UCSD-AML1 (cell line): Measurements from ENCODE around the gene PPP2R3B.
"Not testable (repeated sequence)": the region's sequence is repeated elsewhere in the genome, so short reads cannot be mapped to it uniquely, and the experiment has no call there.

Source experiments
- DNase-seq: peaks from one replicate; lab custom pipeline; 2025; ENCODE audit not compliant: unreplicated experiment; lab: John Stamatoyannopoulos, UW

The PPP2R3B gene, protein sequence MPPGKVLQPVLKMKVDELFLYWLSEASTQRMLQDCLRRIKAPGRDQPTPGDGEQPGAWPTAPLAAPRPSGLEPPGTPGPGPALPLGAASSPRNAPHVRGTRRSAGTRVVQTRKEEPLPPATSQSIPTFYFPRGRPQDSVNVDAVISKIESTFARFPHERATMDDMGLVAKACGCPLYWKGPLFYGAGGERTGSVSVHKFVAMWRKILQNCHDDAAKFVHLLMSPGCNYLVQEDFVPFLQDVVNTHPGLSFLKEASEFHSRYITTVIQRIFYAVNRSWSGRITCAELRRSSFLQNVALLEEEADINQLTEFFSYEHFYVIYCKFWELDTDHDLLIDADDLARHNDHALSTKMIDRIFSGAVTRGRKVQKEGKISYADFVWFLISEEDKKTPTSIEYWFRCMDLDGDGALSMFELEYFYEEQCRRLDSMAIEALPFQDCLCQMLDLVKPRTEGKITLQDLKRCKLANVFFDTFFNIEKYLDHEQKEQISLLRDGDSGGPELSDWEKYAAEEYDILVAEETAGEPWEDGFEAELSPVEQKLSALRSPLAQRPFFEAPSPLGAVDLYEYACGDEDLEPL

DNA sequence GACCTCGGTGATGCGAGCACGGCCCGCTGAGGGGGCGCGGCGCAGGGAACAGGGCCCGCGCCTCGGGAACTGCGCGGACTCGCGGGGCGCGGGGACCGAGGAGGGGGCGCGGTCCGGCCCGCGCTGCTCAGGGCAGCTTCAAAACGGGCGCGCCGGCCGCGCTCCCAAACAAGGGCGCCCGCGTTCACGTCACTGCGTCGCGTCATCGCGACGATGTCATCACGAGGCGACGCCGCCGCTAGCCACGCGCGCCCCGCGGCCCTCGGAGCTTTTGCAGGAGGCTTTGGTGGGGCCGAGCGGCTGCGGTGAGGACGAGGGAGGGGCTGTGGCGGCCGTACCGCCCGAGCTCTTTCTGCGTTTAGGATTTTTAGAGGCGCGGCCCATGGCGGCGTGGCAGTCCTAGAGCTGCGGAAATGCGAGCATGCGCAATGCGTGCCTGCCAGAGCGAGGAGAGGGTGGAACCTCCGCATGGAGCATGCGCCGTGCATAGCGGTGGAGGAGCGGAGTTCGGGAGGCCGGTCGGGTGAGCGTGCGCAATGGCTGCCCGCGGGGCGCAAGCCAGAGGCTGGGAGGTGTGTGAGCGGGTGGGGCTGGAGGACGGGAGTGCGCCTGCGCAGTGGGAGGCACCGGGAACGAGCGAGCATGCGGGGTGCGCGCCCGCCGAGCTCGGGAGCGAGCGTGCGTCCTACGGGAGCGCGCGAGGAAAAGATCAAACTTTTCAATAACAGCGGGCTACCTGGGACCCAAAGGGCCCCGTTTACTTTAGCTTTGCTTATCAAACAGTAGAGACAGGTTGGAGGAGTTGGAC is at the start of gene PPP2R3B:
PPP2R3B (minus strand) TSS at position 140 of the 808 bp plus-strand sequence. CDS start 216 bp downstream, outside the sequence.
- no peak for DNase-seq

DNA sequence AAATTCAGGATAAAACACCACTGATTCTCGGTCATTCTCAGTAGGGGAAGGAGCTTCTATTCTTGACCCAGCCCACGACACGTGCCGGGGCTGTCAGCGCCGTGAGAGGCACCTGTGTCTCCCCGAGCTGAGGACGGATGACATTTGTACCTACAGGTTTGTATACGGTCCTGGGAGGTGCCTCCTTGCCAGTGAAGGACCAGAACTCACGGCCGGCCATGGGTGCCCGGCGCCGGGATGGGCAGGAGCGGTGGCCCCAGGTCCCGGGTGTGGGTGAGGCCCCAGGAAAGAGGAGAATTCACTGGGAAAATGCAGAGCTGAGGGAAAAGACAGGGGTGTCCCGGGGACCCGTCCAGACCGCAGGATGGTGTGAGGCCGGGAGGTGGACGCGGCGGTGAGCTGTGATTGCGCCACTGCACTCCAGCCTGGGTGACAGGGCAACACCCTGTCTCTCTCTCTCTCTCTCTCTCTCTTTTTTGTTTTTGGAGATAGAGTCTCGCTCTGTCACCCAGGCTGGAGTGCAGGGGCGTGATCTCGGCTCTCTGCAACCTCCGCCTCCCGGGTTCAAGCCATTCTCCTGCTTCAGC is 48.9 kb upstream of the PPP2R3B start:
- DNase-seq = no peak

DNA sequence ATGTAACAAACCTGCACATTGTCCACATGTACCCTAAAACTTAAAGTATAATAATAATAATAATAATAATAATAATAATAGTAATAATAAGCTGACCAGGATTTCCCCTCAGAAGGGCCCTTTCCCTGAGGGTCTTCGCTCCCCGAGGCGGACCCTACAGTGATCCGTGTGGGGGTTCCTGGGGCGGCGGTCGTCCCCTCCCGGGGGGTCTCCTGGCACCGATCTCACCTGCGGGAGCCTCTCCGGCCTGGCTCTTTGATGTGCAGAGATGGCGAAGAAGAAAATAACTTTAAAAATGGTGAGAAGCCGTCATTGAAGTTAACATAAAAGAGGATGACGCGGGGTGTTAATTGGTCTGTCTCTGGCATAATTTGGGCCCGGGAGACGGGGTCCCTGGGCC is 48.2 kb upstream of the PPP2R3B start:
- DNase-seq = no peak

DNA sequence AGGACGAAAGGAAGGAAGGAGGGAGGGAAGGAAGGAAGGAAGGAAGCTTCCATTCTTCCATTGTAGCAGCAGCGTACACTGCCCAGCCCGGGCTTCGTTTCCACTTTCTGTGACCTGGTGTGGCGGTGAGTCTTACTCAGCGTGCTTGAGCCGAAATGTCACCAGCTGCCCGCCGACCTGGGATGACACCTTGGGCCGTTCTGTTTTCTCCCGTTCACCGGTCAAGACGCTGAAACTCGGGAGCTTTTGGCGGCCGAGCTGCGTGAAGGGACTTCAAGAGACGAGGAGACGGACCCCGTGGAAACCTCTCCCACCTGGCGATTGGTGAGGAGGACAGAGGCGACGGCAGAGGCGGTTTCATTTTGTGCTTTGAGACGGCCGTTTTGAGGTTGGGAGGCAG is 47.1 kb upstream of the PPP2R3B start:
- DNase-seq = no peak

DNA sequence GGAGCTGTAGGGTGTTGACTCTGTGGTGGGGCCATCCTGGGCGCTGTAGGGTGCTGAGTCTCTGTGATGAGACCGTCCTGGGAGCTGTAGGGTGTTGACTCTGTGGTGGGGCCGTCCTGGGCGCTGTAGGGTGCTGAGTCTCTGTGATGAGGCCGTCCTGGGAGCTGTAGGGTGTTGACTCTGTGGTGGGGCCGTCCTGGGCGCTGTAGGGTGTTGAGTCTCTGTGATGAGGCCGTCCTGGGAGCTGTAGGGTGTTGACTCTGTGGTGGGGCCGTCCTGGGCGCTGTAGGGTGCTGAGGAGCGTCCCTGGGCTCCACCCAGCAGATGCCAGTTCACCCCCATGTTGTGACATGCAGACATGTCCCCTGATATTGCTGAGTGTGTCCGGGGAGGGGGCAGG is 46.0 kb upstream of the PPP2R3B start:
- DNase-seq = not testable (repeated sequence)

DNA sequence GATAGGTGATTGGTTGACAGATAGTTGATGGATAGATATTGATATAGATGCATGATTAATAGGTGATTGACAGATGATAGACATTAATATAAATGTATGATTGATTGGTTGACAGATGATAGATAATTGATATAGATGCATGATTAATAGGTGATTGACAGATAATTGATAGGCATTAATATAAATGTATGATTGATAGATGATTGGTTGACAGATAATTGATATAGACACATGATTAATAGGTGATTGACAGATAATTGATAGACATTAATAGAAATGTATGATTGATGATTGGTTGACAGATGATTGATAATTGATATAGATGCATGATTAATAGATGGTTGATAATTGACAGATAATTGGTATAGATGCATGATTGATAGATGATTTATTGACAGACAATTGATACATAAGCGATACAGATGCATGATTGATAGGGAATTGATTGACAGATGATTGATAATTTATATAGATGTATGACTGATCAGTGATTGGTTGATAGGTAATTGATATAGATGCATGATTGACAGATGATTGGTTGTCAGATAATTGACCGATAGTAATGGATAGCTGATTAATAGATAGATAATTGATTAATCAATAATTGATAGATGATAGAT is 44.9 kb upstream of the PPP2R3B start:
- no peak for DNase-seq

DNA sequence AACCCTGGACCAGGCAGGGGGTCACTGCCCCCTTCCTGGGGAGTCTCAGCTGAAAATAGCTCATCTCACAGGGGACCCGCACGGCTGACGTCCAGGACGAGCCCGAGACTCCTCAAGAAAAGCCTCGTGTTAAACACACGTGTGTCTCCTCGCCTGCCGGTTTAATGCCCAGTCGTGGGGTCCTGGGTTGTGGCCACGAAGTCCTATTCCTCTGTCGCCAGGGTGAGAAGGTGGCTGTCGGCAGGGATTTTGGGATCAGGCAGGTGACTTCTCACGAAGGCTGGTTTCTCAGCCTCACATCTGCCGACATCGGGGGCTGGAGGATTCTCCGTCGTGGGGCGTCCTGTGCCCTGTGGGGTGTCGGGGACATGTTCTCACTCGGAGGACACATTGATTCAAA is 44.3 kb upstream of the PPP2R3B start:
- no peak for DNase-seq

DNA sequence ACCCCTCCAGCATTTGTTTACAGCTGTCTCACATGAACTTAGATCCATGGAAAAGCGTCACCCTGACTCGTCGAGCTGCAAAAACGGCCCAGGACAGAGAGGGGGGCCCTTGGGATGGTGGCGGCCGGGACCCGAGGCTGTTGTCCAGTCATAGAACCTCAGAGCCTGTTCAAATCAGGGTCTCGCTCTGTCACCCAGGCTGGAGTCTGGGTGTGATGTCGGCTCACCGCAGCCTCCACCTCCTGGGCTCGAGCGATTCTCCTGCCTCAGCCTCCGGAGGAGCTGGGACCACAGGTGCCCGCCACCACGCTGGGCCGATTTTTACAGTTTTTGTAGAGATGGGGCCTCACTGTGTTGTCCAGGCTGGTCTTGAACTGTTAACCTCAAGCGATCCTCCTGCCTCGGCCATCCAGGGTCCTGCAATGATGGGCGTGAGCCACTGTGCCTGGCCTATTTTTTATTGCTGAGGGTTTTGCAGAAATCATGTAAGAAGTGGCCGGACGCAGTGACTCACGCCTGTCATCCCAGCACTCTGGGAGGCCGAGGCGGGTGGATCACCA is 42.6 kb upstream of the PPP2R3B start:
- no peak for DNase-seq

DNA sequence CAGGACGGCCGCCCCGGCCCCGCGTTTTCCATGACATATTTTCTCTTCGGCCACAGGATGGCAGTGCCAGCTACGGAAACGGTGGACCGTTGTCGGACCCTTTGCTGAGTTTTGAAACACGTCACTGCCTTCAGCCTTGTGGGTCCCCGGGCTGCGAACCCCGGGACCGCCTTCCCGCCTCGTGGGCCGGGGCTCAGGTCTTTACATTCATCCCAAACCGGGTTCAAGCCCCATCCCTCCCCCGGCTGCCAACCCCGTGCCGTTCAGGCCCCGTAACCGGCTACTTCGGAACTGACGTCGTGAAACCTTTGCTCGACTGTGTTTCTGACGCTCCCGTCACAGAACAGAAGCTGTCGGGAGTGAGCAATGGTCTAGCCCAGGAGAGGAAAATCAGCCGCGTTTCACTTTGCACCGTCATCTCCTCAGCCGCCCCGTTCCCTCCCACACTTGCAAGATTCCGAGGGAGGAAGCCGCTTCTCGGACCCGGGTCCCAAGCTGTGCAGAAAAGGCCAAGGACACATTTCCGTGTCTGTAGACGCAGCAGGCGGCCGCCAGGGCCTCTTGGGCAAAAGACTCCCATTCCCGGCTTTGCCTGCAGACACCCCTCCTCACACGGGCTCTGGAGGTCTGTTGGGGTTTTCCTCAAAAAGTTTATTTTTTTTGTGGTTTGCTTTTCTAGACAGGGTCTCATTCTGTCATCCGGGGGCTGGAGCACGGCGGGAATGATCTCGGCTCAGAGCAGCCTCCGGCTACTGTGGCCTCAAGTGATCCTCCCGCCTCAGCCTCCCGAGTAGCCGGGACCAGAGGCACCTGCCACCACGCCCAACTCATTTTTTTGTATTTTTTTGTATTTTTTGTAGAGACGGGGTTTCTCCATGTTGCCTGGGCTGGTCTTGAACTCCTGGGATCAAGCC is 41.4 kb upstream of the PPP2R3B start:
- DNase-seq = peak; percentile 61

DNA sequence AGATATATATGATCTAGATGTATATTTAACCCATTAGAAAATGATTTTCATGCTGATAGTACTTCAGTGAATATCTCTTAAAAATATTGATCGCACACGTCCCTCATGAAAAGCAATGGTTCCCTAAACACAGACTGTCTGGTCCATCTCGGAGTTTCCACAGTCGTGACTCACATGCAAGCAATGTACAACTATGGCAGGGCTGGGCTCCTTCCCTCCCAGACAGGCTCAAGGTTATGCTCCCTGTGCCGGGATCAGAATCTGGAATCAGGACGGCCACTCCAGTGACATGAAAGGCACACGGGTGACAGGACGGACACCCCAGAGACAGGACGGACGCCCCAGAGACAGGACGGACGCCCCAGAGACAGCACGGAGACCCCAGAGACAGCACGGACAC is 40.2 kb upstream of the PPP2R3B start:
- no peak for DNase-seq

DNA sequence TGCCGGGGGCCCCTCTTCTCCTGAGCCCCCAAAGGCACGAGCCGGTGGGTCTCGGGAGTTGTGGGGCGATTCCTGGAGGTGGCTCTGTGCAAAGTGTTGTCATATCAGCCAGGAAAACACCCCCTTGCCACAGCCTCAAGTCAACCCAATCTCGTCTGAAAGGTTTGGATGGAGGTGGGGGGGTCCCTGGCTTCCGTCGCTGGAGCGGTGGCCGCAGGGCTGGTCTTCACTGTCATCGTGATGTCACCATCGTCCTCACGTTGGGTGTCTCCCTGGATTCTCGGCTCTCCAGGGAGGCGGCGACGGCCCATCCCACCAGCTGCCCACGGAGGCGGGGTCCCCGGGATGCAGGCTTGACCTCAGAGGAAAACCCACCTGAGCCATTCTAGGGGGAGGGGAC is 38.3 kb upstream of the PPP2R3B start:
- DNase-seq = no peak

DNA sequence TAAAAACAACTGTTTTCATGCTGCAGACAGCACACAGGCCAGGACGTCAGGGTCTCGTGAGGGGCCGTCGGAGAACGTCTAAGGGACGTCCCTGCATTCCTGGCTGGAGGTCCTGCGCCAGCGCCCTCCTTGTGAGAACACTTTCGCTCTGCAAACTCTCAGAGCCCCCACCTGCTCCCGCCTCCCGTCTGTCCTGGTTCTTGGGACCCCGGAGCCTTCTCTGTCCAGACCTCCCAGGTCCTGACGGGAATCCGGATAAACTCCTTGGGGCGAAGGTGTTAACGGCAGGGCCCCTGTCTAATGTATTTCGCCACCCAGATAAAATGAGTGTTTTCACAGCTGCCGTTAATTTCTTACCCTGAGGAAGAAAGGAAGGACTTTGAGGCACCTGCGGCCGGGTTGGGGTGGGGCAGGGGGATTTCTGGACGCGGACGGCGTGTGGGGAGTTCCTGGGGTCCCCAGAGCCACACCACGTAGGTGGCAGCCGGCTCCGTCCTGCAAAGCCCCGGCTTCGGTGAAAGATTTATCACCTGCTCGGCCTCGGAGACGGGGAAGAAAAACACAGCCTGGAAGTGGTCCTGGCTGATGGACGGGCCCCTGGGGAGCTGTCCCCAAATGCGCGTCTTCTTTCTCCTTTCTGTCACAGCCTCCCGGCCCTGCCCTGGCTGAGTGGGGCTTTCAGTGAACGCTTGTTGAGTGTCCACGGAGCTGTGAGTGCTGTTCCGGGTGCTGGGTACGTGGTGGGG is 35.1 kb upstream of the PPP2R3B start:
- DNase-seq = no peak

DNA sequence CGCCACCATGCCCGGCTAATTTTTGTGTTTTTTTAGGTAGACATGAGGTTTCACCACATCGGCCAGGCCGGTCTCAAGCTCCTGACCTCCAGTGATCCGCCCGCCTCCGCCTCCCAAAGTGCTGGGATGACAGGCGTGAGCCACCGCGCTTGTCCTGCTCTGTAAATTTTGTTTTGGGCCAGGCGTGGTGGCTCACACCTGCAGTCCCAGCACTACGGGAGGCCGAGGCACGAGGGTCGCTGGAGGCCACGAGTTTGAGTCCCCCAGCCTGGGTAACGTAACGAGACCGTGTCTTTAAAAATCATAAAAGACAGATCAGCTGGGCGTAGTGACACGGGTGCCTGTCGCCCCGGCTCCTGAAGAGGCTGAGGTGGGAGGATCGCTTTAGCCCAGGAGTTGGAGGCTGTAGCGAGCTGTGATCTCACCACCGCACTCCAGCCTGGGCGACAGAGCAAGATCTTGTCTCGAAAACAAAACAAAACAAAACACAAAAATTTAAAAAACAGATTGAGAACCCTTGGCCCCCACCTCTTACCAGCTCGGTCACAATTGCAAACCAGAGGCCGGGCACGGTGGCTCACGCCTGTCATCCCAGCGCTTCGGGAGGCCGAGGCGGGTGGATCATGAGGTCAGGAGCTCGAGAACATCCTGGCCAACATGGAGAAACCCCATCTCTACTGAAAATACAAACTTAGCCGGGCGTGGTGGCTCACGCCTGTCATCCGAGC is 34.0 kb upstream of the PPP2R3B start:
- DNase-seq = no peak

DNA sequence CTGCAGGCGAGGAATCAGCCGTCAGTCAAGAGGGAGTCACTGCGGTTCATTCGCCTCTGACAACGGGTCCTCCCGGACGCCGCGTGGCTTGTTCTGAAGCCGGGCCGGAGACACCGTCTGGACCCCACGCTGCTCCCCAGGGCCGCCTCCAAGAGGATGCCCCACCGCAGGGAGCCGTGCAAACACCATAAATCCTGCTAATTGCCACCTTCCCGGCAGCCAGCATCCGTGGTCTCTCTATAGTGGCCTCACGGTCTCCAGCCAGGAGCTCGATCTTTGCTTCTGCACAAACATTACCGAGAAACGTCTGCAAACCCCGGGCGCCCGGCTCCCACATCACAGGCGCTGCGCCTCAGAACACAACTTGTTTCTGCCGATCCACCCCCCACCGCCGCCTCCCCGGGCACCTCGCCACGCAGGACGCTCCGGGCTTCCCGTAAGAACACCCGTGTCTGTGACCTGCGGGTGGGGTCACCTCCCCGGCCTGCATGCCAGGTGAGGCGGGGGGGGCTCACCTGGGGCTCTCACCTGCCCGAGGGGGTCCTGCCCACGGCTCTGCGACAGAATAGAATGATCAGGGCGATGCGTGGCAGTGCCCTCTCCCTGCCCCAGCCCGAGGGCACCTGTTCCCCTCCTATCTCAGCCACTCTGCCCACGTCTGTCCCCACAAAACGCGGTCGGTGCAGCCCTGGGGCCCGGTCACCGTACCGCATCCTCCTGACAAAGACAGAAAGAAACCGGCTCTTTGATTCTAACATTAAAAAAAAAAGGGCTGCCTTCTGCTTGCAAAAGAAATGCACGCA is 32.4 kb upstream of the PPP2R3B start:
- no peak for DNase-seq

DNA sequence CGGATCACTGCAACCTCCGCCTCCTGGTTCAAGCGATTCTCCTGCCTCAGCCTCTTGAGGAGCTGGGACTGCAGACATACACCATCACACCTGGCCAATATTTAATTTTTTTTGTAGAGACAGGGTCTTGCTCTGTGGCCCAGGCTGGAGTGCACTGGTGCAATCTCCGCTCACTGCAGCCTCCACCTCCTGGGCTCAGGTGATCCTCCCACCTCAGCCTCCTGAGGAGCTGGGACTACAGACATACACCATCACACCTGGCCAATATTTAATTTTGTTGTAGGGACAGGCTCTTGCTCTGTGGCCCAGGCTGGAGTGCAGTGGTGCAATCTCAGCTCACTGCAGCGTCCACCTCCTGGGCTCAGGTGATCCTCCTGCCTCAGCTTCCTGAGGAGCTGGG is 28.8 kb upstream of the PPP2R3B start:
- not testable (repeated sequence) for DNase-seq

DNA sequence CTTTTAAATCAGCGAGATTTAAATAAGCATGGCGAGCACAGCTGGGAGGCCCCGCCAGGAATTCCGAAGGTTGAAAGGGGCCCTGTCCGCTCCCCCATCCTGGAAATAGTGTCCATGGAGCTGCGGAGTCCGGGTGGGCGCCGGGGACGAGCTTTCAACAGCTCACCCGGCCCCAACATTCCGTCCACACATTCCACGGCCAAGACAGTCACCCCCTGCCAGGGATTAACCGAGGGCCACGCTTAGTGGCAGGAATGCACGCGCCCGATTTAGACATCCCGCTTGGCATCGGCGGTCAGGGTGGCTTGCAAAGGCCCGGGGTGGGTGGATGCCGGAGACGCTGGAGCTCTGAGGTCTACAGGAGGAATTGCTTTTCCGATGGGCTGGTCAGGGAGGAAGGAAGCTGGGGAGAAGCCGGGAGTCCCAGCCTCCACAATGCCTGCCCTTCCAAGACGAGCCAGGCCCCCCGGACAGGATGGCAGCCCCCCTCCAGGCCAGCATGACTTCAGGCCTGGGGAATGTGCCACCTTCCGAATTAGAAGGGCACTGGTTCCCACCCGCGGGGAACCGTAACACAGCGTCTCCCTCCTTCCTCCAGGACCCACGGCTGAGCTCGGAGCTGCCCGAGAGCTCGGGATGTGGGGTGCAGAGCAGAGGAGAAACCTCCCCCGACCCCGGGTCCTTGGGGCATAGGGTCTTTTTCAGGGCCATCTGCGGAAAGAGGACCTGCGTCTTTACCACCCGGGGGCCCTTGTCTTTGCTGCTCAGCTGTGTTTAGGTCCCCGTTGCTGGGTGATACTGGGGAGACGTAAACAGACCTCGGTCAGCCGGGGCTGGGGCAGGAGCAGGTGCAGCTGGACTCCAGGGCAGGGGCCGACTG is 26.9 kb upstream of the PPP2R3B start:
- no peak for DNase-seq

DNA sequence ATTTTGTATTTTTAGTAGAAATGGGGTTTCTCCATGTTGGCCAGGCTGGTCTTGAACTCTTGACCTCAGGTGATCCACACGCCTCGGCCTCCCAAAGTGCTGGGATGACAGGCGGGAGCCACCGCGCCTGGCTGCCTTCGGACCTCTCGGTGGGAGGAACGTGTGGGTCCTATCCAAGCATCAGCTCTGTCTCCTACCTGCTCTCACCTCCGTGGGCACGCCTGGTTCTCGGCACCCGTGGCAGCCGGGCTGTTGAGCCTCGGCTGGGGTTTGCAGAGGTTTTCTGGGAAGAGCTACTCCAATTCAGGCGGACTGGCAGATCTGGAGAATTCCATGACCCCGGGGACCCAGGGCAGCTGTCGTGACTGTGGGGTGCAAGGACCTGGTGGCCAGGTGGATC is 23.6 kb upstream of the PPP2R3B start:
- DNase-seq = no peak
